A549 (cell line): ENCODE results near the gene MYH10. TPM values are rescaled to one million over a fixed set of nuclear protein-coding genes. Genes with fewer than 3 reads are reported as not detected.

ENCODE experiments used
- ATAC-seq, 2 experiments: fragments of 200-7000 bp in 1 of 2; fragments of >200 bp in 1 of 2; cut with Nextera tagmentation in 1 of 2; cut with Tn5 transposase in 1 of 2; 3 replicates each; pipeline versions ENCODE4 v1.8.0 to v1.9.1; 2018 to 2020; ENCODE audit warnings: mild to moderate bottlenecking in 1 of 2, moderate library complexity in 1 of 2
- CTCF ChIA-PET: fragments of 300-600 bp; sonication (Branson Sonifier 250); formaldehyde crosslinking; extraction: SDS; loops from one replicate; lab custom pipeline; 2021; ENCODE audit warnings: antibody characterized with exemption, inconsistent platforms; lab: Yijun Ruan, JAX
- POLR2A ChIA-PET: fragments of 350-600 bp; formaldehyde crosslinking; extraction: SDS; loops from one replicate; lab custom pipeline; 2021; ENCODE audit warnings: antibody characterized with exemption, inconsistent platforms; lab: Yijun Ruan, JAX
- DNase-seq, 2 experiments: peaks; one replicate each; pipeline versions ENCODE4 v3.0.0 to v3.0.0-alpha.2; 2011 to 2016; ENCODE audit warnings: low read depth in 1 of 2, low spot score in 1 of 2
- FAIRE-seq: peaks from 2 replicates; lab custom pipeline; 2011; peaks lifted over from hg19 to GRCh38; lab: Jason Lieb, UNC
- H3K27ac ChIP-seq, 2 experiments: fragments of >200 bp; sonication (Bioruptor Twin); formaldehyde crosslinking; 3 replicates each; pipeline ENCODE4 v1.5.1; 2016 to 2017
- H3K4me1 ChIP-seq: fragments of >200 bp; sonication (Bioruptor Twin); formaldehyde crosslinking; 3 replicates; pipeline ENCODE4 v1.6.1; 2016
- H3K4me2 ChIP-seq: fragments of >200 bp; sonication (Bioruptor Twin); formaldehyde crosslinking; 3 replicates; pipeline ENCODE4 v1.6.1; 2016
- H3K4me3 ChIP-seq: fragments of >200 bp; sonication (Bioruptor Twin); formaldehyde crosslinking; 3 replicates; pipeline ENCODE4 v1.5.1; 2016
- H3K9me3 ChIP-seq: fragments of >200 bp; sonication (Bioruptor Twin); formaldehyde crosslinking; 3 replicates; pipeline ENCODE4 v1.6.1; 2016
- CBX2 ChIP-seq: fragments of 200-600 bp; sonication (generic); IDR thresholded peaks from 2 replicates; pipeline ENCODE4 v1.6.1; 2016; ENCODE audit warnings: low read depth, mild to moderate bottlenecking, borderline replicate concordance
- CHD2 ChIP-seq: fragments of 150-350 bp; IDR thresholded peaks from 2 replicates; pipeline ENCODE4 v1.6.1; 2014; ENCODE audit warnings: low read length; ENCODE audit not compliant: partially characterized antibody
- CHD4 ChIP-seq: fragments of 200-600 bp; sonication (generic); IDR thresholded peaks from 2 replicates; pipeline ENCODE4 v1.6.1; 2016; ENCODE audit warnings: antibody characterized with exemption, mild to moderate bottlenecking, borderline replicate concordance
- EHF ChIP-seq: fragments of 250-450 bp; sonication (Bioruptor Pico); IDR thresholded peaks from 2 replicates; pipeline ENCODE4 v1.5.0; 2020; ENCODE audit warnings: mild to moderate bottlenecking
- EP300 ChIP-seq, 2 experiments: fragments of >200 bp; sonication (Bioruptor Twin); formaldehyde crosslinking; IDR thresholded peaks; 2 replicates in 1 of 2; 3 replicates in 1 of 2; pipeline ENCODE4 v1.6.1; 2016 to 2017
- ESRRA ChIP-seq: fragments of 150-350 bp; IDR thresholded peaks from 2 replicates; pipeline ENCODE4 v1.6.1; 2014; ENCODE audit warnings: mild to moderate bottlenecking, low read length, borderline replicate concordance
- FOXS1 ChIP-seq: fragments of 250-450 bp; sonication (Bioruptor Pico); IDR thresholded peaks from 2 replicates; pipeline ENCODE4 v1.5.0; 2020; ENCODE audit warnings: mild to moderate bottlenecking, moderate library complexity
- HDAC2 ChIP-seq: fragments of 200-600 bp; sonication (generic); IDR thresholded peaks from 2 replicates; pipeline ENCODE4 v1.6.1; 2016
- JUNB ChIP-seq: fragments of >200 bp; sonication (Bioruptor Twin); formaldehyde crosslinking; IDR thresholded peaks from 2 replicates; pipeline ENCODE4 v1.6.1; 2016
- KDM1A ChIP-seq: fragments of 200-600 bp; sonication (generic); IDR thresholded peaks from 2 replicates; pipeline ENCODE4 v1.6.1; 2016; ENCODE audit warnings: low read depth, mild to moderate bottlenecking
- KDM5A ChIP-seq: fragments of 200-600 bp; sonication (generic); IDR thresholded peaks from 2 replicates; pipeline ENCODE4 v1.6.1; 2016; ENCODE audit warnings: antibody characterized with exemption, mild to moderate bottlenecking
- NFE2L2 ChIP-seq: fragments of 150-350 bp; conservative IDR thresholded peaks from 2 replicates; pipeline ENCODE4 v1.6.1; 2014; ENCODE audit warnings: low read length
- NPAS2 ChIP-seq: fragments of 250-450 bp; sonication (Bioruptor Pico); IDR thresholded peaks from 2 replicates; pipeline ENCODE4 v1.8.0; 2022; ENCODE audit warnings: mild to moderate bottlenecking, moderate library complexity, borderline replicate concordance
- POLR2A ChIP-seq: IDR thresholded peaks from 2 replicates; pipeline ENCODE4 v1.6.1; 2012; ENCODE audit warnings: mild to moderate bottlenecking, low read length
- RARB ChIP-seq: fragments of 250-450 bp; sonication (Bioruptor Pico); IDR thresholded peaks from 2 replicates; pipeline ENCODE4 v1.8.0; 2021; ENCODE audit warnings: mild to moderate bottlenecking, moderate library complexity
- RFX5 ChIP-seq: fragments of 450-650 bp; IDR thresholded peaks from 2 replicates; pipeline ENCODE4 v1.7.1; 2014; ENCODE audit warnings: antibody characterized with exemption, mild to moderate bottlenecking, moderate library complexity
- TP53 ChIP-seq: fragments of 250-450 bp; sonication (Bioruptor Pico); IDR thresholded peaks from 2 replicates; pipeline ENCODE4 v1.5.0; 2021; ENCODE audit warnings: mild to moderate bottlenecking, moderate library complexity
- ZFP36 ChIP-seq: fragments of 450-650 bp; IDR thresholded peaks from 2 replicates; pipeline ENCODE4 v1.6.1; 2014; ENCODE audit warnings: borderline replicate concordance; ENCODE audit not compliant: partially characterized antibody
- ZSCAN20 ChIP-seq: fragments of 250-450 bp; sonication (Bioruptor Pico); IDR thresholded peaks from 2 replicates; pipeline ENCODE4 v1.8.0; 2022; ENCODE audit warnings: mild to moderate bottlenecking, moderate library complexity
- WGBS: methylation state at CpG from one replicate; pipeline ENCODE4 v1.1.6; 2017; ENCODE audit errors: missing lambda C conversion rate; 5-methylcytosine and 5-hydroxymethylcytosine counted together
- polyA plus RNA-seq, 4 experiments: library from polyadenylated mRNA; depleted of rRNA in 3 of 4; stranded (reverse); fragments of >200 nt; fragmentation: RNase III in 1 of 4; extraction: RNeasy Plus Mini Kit Qiagen cat#74134 plus additional on column Dnase treatment in 1 of 4; gene quantifications; 2 replicates in 3 of 4; 3 replicates in 1 of 4; pipeline ENCODE4 v1.2.3, GENCODE V29; 2011 to 2017
- TF ChIP-seq, protein P1 (sequence below): fragments of 250-450 bp; sonication (Bioruptor Pico); IDR thresholded peaks from 2 replicates; pipeline ENCODE4 v1.5.0; 2020; ENCODE audit warnings: low read depth, mild to moderate bottlenecking, moderate library complexity
- TF ChIP-seq, protein P2 (sequence below): fragments of 450-650 bp; IDR thresholded peaks from 2 replicates; pipeline ENCODE4 v1.6.1; 2014; ENCODE audit warnings: antibody characterized with exemption
- TF ChIP-seq, protein P3 (sequence below): fragments of >200 bp; sonication (Bioruptor Twin); formaldehyde crosslinking; IDR thresholded peaks from 2 replicates; pipeline ENCODE4 v1.6.1; 2016
- TF ChIP-seq, protein P4 (sequence below): fragments of 200-600 bp; sonication (generic); IDR thresholded peaks from 2 replicates; pipeline ENCODE4 v1.6.1; 2016; ENCODE audit warnings: antibody characterized with exemption, mild to moderate bottlenecking, moderate library complexity
- TF ChIP-seq, protein P5 (sequence below): IDR thresholded peaks from 2 replicates; pipeline ENCODE4 v1.6.1; 2012
- TF ChIP-seq, protein P6 (sequence below): IDR thresholded peaks from 2 replicates; pipeline ENCODE4 v1.6.1; 2012; ENCODE audit warnings: low read depth, borderline replicate concordance

Gene MYH10
- polyA plus RNA-seq, 2 of the 4 experiments (the other 2 are of a cell fraction): 26.5 to 28.3 TPM

DNA sequence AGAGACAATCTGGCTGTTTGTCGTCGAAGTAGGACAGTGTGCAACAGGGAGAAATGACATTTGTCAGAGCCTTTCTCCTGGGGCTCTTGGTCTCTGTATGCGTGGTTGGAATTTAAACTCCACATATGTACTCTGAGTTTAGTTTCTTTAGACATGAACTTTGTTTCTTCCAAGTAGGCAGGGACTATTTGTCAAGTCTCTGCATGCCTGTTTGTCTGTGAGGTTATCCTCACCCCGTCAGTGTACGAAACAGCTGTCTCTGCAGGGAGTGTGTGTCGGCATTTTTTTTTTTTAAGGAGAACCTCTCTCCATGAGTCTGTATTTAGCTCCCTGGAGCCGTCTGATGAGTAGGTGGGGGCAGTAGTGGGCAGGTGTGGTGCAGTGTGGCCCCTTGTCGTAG is 165.2 kb downstream of the MYH10 start:
- H3K4me1 ChIP-seq: no peaks in the 10 kb centered on the region
- DNase-seq: no peak
- TF ChIP-seq, protein P1, sequence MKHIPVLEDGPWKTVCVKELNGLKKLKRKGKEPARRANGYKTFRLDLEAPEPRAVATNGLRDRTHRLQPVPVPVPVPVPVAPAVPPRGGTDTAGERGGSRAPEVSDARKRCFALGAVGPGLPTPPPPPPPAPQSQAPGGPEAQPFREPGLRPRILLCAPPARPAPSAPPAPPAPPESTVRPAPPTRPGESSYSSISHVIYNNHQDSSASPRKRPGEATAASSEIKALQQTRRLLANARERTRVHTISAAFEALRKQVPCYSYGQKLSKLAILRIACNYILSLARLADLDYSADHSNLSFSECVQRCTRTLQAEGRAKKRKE (CRISPR knock-in tag): no peak
- TF ChIP-seq POLR2A (no peak), JUNB (no peak), NPAS2 (CRISPR knock-in tag) (no peak), HDAC2 (no peak), FOXS1 (CRISPR knock-in tag) (no peak)
- TF ChIP-seq, protein P2, sequence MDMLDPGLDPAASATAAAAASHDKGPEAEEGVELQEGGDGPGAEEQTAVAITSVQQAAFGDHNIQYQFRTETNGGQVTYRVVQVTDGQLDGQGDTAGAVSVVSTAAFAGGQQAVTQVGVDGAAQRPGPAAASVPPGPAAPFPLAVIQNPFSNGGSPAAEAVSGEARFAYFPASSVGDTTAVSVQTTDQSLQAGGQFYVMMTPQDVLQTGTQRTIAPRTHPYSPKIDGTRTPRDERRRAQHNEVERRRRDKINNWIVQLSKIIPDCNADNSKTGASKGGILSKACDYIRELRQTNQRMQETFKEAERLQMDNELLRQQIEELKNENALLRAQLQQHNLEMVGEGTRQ: no peak
- TF ChIP-seq, protein P3, sequence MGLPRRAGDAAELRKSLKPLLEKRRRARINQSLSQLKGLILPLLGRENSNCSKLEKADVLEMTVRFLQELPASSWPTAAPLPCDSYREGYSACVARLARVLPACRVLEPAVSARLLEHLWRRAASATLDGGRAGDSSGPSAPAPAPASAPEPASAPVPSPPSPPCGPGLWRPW: no peak
- TF ChIP-seq, all 56 proteins: peak for 0
- FAIRE-seq (no peak), ATAC-seq (no peak)
- H3K27ac ChIP-seq: no peak overlapping the region
- ChIA-PET POLR2A (no interaction called here), CTCF (interaction anchor here (2.1 kb wide), 1 partner anchor 11 kb away, joined by 7 read pairs; no protein-coding TSS in a partner anchor)
- H3K4me2 ChIP-seq: no peak overlapping the region
- H3K9me3 ChIP-seq: no peaks in the 10 kb centered on the region
- WGBS: 91% methylated on average over 8 of the region's 8 CpGs
- no peak overlapping the region for H3K4me3 ChIP-seq

DNA sequence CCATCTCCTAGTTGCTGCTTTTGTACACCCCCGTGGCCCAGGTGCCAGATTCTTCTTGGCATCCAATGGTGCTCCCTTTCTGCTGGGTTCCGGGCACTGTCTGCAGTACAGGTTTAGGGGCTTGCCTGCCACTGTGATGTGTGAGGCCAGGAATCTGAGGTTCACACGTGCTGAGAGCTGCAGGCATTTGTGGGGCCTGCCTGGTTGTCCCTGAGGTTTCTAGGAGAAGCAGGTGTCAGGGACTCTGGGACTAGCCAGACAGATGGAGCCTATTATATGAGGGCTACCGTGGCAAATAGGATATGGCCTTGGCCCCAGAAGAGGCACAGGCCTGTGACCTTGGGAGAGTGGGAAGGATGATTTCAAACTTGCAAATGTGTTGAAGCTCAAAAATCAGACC is 165.6 kb downstream of the MYH10 start:
- no peak for FAIRE-seq
- no peak for DNase-seq
- Histone ChIP-seq H3K4me1 (no peaks in the 10 kb centered on the region), H3K4me2 (no peak overlapping the region), H3K27ac (no peak overlapping the region), H3K9me3 (no peaks in the 10 kb centered on the region), H3K4me3 (no peak overlapping the region)
- TF ChIP-seq ZSCAN20 (CRISPR knock-in tag): no peak
- TF ChIP-seq, protein P4, sequence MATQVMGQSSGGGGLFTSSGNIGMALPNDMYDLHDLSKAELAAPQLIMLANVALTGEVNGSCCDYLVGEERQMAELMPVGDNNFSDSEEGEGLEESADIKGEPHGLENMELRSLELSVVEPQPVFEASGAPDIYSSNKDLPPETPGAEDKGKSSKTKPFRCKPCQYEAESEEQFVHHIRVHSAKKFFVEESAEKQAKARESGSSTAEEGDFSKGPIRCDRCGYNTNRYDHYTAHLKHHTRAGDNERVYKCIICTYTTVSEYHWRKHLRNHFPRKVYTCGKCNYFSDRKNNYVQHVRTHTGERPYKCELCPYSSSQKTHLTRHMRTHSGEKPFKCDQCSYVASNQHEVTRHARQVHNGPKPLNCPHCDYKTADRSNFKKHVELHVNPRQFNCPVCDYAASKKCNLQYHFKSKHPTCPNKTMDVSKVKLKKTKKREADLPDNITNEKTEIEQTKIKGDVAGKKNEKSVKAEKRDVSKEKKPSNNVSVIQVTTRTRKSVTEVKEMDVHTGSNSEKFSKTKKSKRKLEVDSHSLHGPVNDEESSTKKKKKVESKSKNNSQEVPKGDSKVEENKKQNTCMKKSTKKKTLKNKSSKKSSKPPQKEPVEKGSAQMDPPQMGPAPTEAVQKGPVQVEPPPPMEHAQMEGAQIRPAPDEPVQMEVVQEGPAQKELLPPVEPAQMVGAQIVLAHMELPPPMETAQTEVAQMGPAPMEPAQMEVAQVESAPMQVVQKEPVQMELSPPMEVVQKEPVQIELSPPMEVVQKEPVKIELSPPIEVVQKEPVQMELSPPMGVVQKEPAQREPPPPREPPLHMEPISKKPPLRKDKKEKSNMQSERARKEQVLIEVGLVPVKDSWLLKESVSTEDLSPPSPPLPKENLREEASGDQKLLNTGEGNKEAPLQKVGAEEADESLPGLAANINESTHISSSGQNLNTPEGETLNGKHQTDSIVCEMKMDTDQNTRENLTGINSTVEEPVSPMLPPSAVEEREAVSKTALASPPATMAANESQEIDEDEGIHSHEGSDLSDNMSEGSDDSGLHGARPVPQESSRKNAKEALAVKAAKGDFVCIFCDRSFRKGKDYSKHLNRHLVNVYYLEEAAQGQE: no peak
- no peak for TF ChIP-seq KDM1A
- no peak for TF ChIP-seq NFE2L2
- no peak for TF ChIP-seq CBX2
- TF ChIP-seq TP53: no peak
- no peak for TF ChIP-seq EP300 (IDR thresholded peaks at IDR 0.05)
- TF ChIP-seq KDM5A: no peak
- TF ChIP-seq, protein P1 (CRISPR knock-in tag): no peak
- TF ChIP-seq RARB: no peak
- TF ChIP-seq ZFP36: no peak
- no peak for TF ChIP-seq EHF (CRISPR knock-in tag)
- no peak for TF ChIP-seq RFX5
- TF ChIP-seq, protein P5, sequence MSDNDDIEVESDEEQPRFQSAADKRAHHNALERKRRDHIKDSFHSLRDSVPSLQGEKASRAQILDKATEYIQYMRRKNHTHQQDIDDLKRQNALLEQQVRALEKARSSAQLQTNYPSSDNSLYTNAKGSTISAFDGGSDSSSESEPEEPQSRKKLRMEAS: no peak
- no peak for TF ChIP-seq CHD4
- TF ChIP-seq CHD2: no peak
- TF ChIP-seq, protein P6, sequence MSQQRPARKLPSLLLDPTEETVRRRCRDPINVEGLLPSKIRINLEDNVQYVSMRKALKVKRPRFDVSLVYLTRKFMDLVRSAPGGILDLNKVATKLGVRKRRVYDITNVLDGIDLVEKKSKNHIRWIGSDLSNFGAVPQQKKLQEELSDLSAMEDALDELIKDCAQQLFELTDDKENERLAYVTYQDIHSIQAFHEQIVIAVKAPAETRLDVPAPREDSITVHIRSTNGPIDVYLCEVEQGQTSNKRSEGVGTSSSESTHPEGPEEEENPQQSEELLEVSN: no peak
- TF ChIP-seq ESRRA: no peak
- 63% methylated on average over 4 of the region's 4 CpGs for WGBS
- ChIA-PET CTCF (interaction anchor here (2.1 kb wide), 1 partner anchor 11 kb away, joined by 7 read pairs; no protein-coding TSS in a partner anchor), POLR2A (no interaction called here)
- ATAC-seq: no peak
